Measurements from ENCODE around the gene UGT1A7.

UGT1A7 gene

DNA sequence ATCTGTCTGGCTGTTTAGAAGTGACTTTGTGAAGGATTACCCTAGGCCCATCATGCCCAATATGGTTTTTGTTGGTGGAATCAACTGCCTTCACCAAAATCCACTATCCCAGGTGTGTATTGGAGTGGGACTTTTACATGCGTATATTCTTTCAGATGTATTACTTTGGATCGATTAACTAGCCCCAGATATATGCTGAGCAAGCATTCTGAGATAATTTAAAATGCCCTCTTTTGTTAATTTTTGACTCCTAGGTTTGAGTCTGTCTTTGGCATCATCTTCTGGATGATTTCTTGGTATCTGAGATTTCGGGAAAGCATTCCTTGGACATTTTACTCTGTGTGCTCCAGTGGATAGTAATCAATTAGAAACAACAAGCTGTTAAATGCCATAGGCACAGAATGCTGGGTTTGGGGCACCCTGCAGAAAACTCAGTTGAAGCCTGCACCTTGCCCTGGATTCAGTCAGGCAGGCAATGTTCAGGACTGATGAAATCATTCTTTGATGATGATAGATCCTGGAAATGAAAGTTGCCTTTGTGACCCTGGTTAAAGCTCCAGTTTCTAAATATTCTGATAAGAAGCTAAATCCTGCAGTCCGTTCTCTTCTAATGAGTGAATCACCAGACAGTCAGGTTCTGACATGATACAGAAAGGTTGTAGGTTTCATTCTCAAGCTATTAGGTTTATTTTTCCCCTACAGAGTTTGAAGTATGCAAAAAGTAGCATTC lies 79.5 kb downstream of the UGT1A7 start:
- Histone ChIP-seq H3K27me3 (replicated peaks; ENCODE audit: control insufficient read depth, insufficient read depth, low read length) (no peaks in the 10 kb centered on the region), H3K4me3 (replicated peaks; ENCODE audit: low read depth, low read length) (no peak overlapping the region), H3K36me3 (ENCODE audit: control insufficient read depth, insufficient read depth, low read length) (no peaks in the 10 kb centered on the region)
- DNase-seq (ENCODE audit: extremely low read depth, insufficient read length), result no peak
- no peak for TF ChIP-seq CTCF (IDR thresholded peaks at IDR 0.05; ENCODE audit: insufficient read depth, low read length, poor library complexity, severe bottlenecking)

DNA sequence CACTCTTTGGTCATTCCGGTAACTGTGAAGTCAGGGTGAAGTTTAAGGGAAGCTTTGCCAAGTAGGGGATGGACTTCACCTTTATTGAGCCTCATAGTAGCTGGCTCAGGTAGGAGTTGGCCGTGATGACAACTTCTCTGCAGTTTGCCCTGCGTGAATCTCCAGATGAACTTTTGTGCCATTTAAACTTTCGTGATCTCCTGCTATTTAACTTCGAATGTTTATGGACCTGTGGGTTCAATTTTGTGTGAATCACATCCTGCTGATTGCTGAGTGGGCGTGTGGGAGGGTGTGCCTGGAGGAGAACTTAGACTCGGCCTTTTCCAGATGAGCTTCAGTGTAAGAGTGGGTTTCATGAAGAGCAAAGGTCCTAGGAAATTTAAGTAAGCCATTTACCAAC lies 82.6 kb downstream of the UGT1A7 start:
- Histone ChIP-seq H3K27me3 (replicated peaks; ENCODE audit: control insufficient read depth, insufficient read depth, low read length) (no peaks in the 10 kb centered on the region), H3K36me3 (ENCODE audit: control insufficient read depth, insufficient read depth, low read length) (no peaks in the 10 kb centered on the region), H3K4me3 (replicated peaks; ENCODE audit: low read depth, low read length) (no peak overlapping the region)
- no peak for TF ChIP-seq CTCF (IDR thresholded peaks at IDR 0.05; ENCODE audit: insufficient read depth, low read length, poor library complexity, severe bottlenecking)
- DNase-seq (ENCODE audit: extremely low read depth, insufficient read length), result no peak

DNA sequence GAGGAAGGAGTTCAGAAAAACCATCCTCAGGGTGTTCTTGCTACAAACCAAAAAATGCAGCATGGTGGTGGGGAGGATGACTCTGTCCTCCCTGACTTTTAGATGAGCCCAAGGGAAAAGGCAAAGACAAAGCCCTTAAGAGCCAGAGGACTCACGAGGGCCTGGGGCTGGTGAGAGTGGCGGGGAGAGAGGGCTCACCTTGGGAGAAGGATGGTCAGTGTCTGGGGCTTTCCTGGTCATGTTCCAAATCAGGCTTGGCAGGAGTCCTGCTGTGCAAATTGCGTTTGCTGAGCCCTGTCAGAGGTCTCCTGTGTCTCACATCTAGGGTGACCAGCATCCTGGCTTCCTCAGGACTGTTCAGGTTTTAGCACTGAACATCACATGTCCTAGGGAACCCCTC lies 83.1 kb downstream of the UGT1A7 start:
- no peak for DNase-seq (ENCODE audit: extremely low read depth, insufficient read length)
- Histone ChIP-seq H3K36me3 (ENCODE audit: control insufficient read depth, insufficient read depth, low read length) (no peaks in the 10 kb centered on the region), H3K27me3 (replicated peaks; ENCODE audit: control insufficient read depth, insufficient read depth, low read length) (no peaks in the 10 kb centered on the region), H3K4me3 (replicated peaks; ENCODE audit: low read depth, low read length) (no peak overlapping the region)
- TF ChIP-seq CTCF (IDR thresholded peaks at IDR 0.05; ENCODE audit: insufficient read depth, low read length, poor library complexity, severe bottlenecking), result no peak

GRCh38 chr2:233766416-233766815 lies 84.7 kb downstream of the UGT1A7 start:
- Histone ChIP-seq H3K27me3 (replicated peaks; ENCODE audit: control insufficient read depth, insufficient read depth, low read length) (no peaks in the 10 kb centered on the region), H3K36me3 (ENCODE audit: control insufficient read depth, insufficient read depth, low read length) (no peaks in the 10 kb centered on the region), H3K4me3 (replicated peaks; ENCODE audit: low read depth, low read length) (no peak overlapping the region)
- no peak for TF ChIP-seq CTCF (IDR thresholded peaks at IDR 0.05; ENCODE audit: insufficient read depth, low read length, poor library complexity, severe bottlenecking)
- DNase-seq (ENCODE audit: extremely low read depth, insufficient read length), result no peak

DNA sequence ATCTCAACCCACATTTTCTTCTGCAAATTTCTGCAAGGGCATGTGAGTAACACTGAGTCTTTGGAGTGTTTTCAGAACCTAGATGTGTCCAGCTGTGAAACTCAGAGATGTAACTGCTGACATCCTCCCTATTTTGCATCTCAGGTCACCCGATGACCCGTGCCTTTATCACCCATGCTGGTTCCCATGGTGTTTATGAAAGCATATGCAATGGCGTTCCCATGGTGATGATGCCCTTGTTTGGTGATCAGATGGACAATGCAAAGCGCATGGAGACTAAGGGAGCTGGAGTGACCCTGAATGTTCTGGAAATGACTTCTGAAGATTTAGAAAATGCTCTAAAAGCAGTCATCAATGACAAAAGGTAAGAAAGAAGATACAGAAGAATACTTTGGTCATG lies 86.4 kb downstream of the UGT1A7 start:
- no peak for TF ChIP-seq CTCF (IDR thresholded peaks at IDR 0.05; ENCODE audit: insufficient read depth, low read length, poor library complexity, severe bottlenecking)
- H3K4me3 ChIP-seq (replicated peaks; ENCODE audit: low read depth, low read length), result no peak overlapping the region
- H3K27me3 ChIP-seq (replicated peaks; ENCODE audit: control insufficient read depth, insufficient read depth, low read length), result no peaks in the 10 kb centered on the region
- DNase-seq (ENCODE audit: extremely low read depth, insufficient read length), result no peak
- no peaks in the 10 kb centered on the region for H3K36me3 ChIP-seq (ENCODE audit: control insufficient read depth, insufficient read depth, low read length)

- Histone ChIP-seq H3K36me3 (ENCODE audit: control insufficient read depth, insufficient read depth, low read length) (no peaks in the 10 kb centered on the region), H3K27me3 (replicated peaks; ENCODE audit: control insufficient read depth, insufficient read depth, low read length) (no peaks in the 10 kb centered on the region), H3K4me3 (replicated peaks; ENCODE audit: low read depth, low read length) (no peak overlapping the region)
- DNase-seq (ENCODE audit: extremely low read depth, insufficient read length), result no peak
- no peak for TF ChIP-seq CTCF (IDR thresholded peaks at IDR 0.05; ENCODE audit: insufficient read depth, low read length, poor library complexity, severe bottlenecking)
Observed at GRCh38 chr2:233769260-233769659, 87.6 kb downstream of the UGT1A7 start.
